BLaER1 (cell line): ENCODE data around the gene ZNF44.
A peak's percentile ranks its signal among the peaks of the same experiment; 100 is the strongest.

Experiments
- H3K27ac ChIP-seq: shearing (Covaris generic); formaldehyde crosslinking; 2 replicates; pipeline ENCODE4 v1.8.1; 2022
- H3K27me3 ChIP-seq: shearing (Covaris generic); formaldehyde crosslinking; 2 replicates; pipeline ENCODE4 v1.8.1; 2022
- H3K36me3 ChIP-seq: shearing (Covaris generic); formaldehyde crosslinking; 2 replicates; pipeline ENCODE4 v1.8.1; 2022
- H3K4me1 ChIP-seq: shearing (Covaris generic); formaldehyde crosslinking; 2 replicates; pipeline ENCODE4 v1.8.1; 2022
- H3K4me2 ChIP-seq: shearing (Covaris generic); formaldehyde crosslinking; 2 replicates; pipeline ENCODE4 v1.8.1; 2022
- H3K4me3 ChIP-seq: shearing (Covaris generic); formaldehyde crosslinking; 2 replicates; pipeline ENCODE4 v1.8.1; 2022
- H3K9ac ChIP-seq: shearing (Covaris generic); formaldehyde crosslinking; 2 replicates; pipeline ENCODE4 v1.8.1; 2022
- H3K9me3 ChIP-seq: shearing (Covaris generic); formaldehyde crosslinking; 2 replicates; pipeline ENCODE4 v1.8.1; 2022
- H4K20me1 ChIP-seq: shearing (Covaris generic); formaldehyde crosslinking; 2 replicates; pipeline ENCODE4 v1.8.1; 2022
- Cebpa-rat ChIP-seq: shearing (Covaris generic); IDR thresholded peaks from 2 replicates; pipeline ENCODE4 v1.8.1; 2022

Gene ZNF44

DNA sequence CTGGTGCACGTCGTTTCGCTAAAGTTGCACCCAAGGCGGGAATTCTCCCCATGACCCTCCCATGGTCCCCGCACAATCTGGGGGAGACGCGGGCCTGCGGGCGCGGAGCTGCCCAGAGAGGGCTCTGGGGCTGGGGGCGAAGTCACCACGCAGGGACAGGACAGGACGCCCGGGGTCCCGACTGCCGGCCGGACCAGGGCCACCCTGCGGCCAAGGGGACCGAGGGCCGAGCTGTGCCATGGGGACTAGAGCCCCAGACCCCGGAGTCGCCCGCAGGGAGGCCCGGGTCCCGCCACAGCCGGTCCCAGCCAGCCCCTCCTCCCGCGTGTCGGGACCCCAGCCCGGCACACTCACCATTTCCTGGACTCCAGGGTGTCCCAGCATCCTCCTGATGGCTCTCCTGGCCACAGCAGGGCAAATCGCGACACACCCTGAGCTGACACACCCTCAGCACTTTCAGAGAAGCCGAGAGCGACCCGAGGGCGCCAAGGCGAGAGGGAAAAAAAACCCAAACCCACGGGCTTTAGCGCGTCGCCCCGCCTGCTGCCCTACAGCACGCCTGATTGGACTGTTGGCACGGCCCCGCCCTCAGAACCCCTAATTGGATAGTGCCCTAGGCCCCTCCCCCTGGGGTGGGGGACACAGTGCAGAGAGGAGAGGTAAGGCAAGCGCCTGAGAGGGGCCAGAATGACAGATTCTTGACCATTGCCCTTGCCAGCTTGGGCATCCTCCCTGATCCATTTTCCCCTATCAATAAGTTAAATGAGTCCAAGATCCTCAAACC is 28.6 kb downstream of the ZNF44 start:
- TF ChIP-seq Cebpa-rat, result no peak

DNA sequence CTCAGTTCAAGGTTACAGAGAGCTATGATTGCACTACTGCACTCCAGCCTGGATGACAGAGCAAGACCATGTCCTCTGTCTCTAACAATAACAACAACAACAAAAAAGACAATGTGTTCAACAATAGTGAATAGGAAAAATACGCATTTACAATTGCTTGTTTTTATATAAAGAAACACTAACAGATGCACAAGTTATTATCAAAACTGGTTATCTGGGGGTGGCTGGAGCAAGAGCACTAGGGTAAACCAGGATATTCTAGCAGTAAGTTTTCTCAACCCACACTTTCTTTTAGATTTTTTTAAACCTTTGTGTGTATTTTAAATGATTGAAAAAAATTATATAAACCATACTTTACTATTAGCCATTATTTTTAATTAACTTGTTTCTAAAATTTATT is 33.1 kb downstream of the ZNF44 start:
- H3K27ac ChIP-seq, result no peak overlapping the region
- H3K4me3 ChIP-seq, result no peak overlapping the region
- H3K4me1 ChIP-seq, result peaks cover 16% of the 10 kb centered on the region
- peaks cover 79% of the 10 kb centered on the region for H3K9me3 ChIP-seq
- no peak for TF ChIP-seq Cebpa-rat
- no peak overlapping the region for H3K4me2 ChIP-seq
- H3K36me3 ChIP-seq, result peaks cover 7% of the 10 kb centered on the region; the same call in 1 of the 2 replicates
- no peaks in the 10 kb centered on the region for H4K20me1 ChIP-seq
- no peaks in the 10 kb centered on the region for H3K27me3 ChIP-seq
- H3K9ac ChIP-seq, result no peak overlapping the region

More for the DNA sequence above, 28.6 kb downstream of the ZNF44 start:
- Histone ChIP-seq H3K4me2 (no peak overlapping the region), H3K36me3 (peaks cover 31% of the 10 kb centered on the region), H3K27me3 (no peaks in the 10 kb centered on the region), H3K4me3 (0 out of 2 replicates have a peak overlapping the region, but pooled peaks have one; percentile 25), H4K20me1 (no peaks in the 10 kb centered on the region), H3K27ac (no peak overlapping the region), H3K4me1 (peaks cover 6% of the 10 kb centered on the region), H3K9me3 (peaks cover 88% of the 10 kb centered on the region), H3K9ac (no peak overlapping the region)

DNA sequence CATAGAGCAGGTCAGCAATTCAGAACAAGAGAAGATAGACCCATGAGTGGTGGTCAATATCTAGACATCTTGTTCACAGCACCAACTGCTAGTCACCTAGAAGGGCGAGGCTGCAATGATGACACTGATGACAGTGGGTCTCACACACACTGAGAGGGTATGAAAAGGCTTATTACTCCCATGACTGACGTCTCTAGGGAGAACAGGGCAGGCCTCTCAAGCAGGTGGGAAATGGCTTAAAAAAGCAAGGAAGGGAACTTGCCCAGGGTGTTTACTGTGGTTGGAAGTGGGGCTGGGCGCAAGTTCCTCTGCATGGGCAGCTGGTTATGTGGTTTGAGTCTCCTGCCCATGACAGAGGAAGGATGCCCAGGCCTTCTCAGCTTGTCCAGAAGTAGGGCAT is 33.8 kb downstream of the ZNF44 start:
- H3K36me3 ChIP-seq, result peaks cover under 1% of the 10 kb centered on the region; the same call in 1 of the 2 replicates
- H3K9ac ChIP-seq, result no peak overlapping the region
- peaks cover 16% of the 10 kb centered on the region for H3K4me1 ChIP-seq
- no peaks in the 10 kb centered on the region for H4K20me1 ChIP-seq
- H3K4me2 ChIP-seq, result peak overlapping the region; percentile 39
- H3K27me3 ChIP-seq, result no peaks in the 10 kb centered on the region
- peaks cover 78% of the 10 kb centered on the region for H3K9me3 ChIP-seq
- no peak for TF ChIP-seq Cebpa-rat
- H3K4me3 ChIP-seq, result no peak overlapping the region
- H3K27ac ChIP-seq, result no peak overlapping the region

DNA sequence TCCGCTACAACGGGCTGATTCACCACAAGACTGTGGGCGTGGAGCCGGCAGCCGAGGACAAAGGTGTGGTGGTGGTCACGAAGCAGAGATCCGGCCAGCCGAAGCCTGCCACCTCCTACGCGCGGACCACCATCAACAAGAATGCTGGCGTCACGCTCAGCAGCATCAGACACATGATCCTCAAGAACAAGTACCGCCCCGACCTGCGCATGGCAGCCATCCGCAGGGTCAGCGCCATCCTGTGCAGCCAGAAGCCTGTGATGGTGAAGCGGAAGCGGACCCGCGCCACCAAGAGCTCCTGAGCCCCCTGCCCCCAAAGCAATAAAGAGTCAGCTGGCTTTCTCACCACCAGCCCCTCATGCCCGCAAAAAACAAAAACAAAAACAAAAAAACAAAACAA is 34.4 kb downstream of the ZNF44 start:
- peaks cover 16% of the 10 kb centered on the region for H3K4me1 ChIP-seq
- no peak overlapping the region for H3K27ac ChIP-seq
- no peaks in the 10 kb centered on the region for H3K36me3 ChIP-seq
- no peak overlapping the region for H3K9ac ChIP-seq
- H3K4me2 ChIP-seq, result no peak overlapping the region
- H3K4me3 ChIP-seq, result no peak overlapping the region
- no peaks in the 10 kb centered on the region for H3K27me3 ChIP-seq
- H4K20me1 ChIP-seq, result no peaks in the 10 kb centered on the region
- peaks cover 71% of the 10 kb centered on the region for H3K9me3 ChIP-seq
- no peak for TF ChIP-seq Cebpa-rat

DNA sequence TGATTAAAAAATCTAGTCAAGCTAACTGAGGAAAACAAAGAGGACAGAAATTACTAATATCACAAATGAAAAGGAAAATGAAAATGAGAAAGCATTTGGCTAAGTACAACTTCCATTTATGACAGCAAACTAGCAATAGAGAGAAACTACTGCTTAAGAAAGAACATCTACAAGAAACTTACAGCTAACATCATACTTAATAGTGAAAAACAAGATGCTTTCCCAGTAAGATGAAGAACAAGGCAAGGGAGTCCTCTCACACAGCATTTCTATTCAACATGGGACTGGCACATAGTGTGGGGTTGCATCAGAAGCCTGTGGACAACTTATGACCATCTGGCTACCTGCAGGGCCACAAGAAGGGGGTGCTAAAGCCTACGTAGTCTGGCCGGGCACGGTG is 39.3 kb downstream of the ZNF44 start:
- H3K9me3 ChIP-seq, result peaks cover 85% of the 10 kb centered on the region
- H3K4me2 ChIP-seq, result no peak overlapping the region
- H3K36me3 ChIP-seq, result peaks cover 7% of the 10 kb centered on the region; the same call in 1 of the 2 replicates

DNA sequence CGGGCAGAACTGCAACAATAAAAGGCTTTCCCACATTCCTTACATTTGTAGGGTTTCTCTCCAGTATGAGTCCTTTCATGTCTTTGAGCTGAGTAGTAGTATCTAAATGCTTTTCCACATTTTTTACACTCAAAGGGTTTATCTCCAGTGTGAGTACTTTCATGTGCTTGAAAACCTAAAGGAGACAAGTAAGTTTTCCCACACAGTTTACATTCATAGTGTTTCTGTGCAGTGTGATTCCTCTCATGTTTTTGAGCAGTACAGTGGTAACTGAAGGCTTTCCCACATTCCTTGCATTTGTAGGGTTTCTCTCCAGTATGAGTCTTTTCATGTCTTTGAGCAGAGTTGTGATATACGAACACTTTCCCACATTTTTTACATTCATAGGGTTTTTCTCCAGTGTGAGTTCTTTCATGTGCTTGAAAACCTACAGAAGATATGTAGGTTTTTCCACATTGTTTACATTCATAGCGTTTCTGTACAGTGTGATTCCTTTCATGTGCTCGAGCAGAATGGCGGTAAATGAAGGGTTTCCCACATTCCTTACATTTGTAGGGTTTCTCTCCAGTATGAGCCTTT is 47.0 kb downstream of the ZNF44 start:
- Histone ChIP-seq H3K9me3 (peaks cover 94% of the 10 kb centered on the region), H3K9ac (no peak overlapping the region), H3K4me2 (no peak overlapping the region), H4K20me1 (no peaks in the 10 kb centered on the region), H3K27ac (no peak overlapping the region), H3K36me3 (peaks cover 47% of the 10 kb centered on the region), H3K27me3 (no peaks in the 10 kb centered on the region), H3K4me1 (no peaks in the 10 kb centered on the region), H3K4me3 (peak overlapping the region; percentile 31; the same call in 1 of the 2 replicates)
- no peak for TF ChIP-seq Cebpa-rat

More for the DNA sequence above, 39.3 kb downstream of the ZNF44 start:
- Histone ChIP-seq H3K4me1 (peaks cover 2% of the 10 kb centered on the region), H3K27me3 (no peaks in the 10 kb centered on the region), H3K4me3 (no peak overlapping the region), H3K27ac (no peak overlapping the region), H4K20me1 (no peaks in the 10 kb centered on the region), H3K9ac (no peak overlapping the region)
- TF ChIP-seq Cebpa-rat, result no peak

DNA sequence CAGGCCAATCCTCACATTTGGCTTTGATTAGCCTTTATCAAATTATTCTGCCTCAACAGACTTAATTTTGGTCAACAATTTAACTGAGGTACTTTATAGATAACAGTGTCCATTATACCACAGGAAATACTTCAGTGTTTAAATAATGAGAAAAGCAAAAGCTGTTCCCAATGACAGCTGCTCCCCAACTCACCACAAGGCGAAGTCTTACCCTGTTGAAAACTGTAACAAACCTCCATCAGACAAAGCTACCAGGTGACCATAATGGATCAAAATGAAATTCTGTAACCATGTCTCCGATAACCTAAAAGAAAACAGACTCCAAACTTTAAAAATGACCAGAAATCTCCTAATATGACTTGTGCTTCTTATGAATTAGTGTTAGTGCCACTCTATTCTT is 50.3 kb downstream of the ZNF44 start:
- no peak overlapping the region for H3K4me3 ChIP-seq
- no peak for TF ChIP-seq Cebpa-rat
- H3K4me1 ChIP-seq, result peaks cover 6% of the 10 kb centered on the region; the same call in 1 of the 2 replicates
- no peak overlapping the region for H3K4me2 ChIP-seq
- no peaks in the 10 kb centered on the region for H4K20me1 ChIP-seq
- no peak overlapping the region for H3K9ac ChIP-seq
- peaks cover 91% of the 10 kb centered on the region for H3K9me3 ChIP-seq
- no peak overlapping the region for H3K27ac ChIP-seq
- peaks cover 49% of the 10 kb centered on the region for H3K36me3 ChIP-seq
- no peaks in the 10 kb centered on the region for H3K27me3 ChIP-seq

DNA sequence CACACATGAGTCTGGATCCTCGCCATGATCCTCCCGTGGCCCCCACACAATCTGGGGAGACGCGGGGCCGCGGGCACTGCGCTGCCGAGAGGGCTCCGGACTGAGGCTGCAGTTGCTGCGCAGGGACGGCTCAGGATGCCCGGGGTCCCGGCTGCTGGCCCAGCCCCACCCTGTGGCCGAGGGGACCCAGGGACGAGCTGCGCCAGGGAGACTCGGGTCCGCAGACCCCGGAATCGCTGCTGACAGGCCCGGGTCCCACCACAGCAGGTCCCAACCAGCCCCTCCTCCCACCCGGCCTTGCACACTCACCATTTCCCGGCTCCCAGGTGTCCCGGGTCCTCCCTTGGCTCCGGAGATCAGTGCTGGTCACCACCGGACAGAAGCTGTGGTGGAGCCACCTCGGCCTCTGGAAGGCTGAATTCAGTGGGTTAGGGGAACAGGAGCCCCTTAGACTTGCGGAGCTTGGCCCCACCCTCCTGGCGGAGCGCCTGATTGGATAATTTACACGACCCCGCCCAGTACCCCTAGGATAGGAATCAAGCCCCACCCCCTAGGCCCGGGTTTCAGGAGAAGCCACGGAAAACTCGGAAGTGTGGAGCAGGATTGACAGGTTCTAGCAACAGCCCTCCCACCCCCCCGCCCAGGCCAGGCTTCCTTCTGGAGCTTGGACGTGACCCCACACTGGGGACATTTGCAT is 57.4 kb downstream of the ZNF44 start:
- Histone ChIP-seq H3K4me3 (0 out of 2 replicates have a peak overlapping the region, but pooled peaks have one; percentile 18), H4K20me1 (no peaks in the 10 kb centered on the region), H3K4me2 (no peak overlapping the region), H3K9me3 (peaks cover 82% of the 10 kb centered on the region), H3K9ac (no peak overlapping the region), H3K4me1 (peaks cover 16% of the 10 kb centered on the region), H3K36me3 (peaks cover 62% of the 10 kb centered on the region), H3K27ac (no peak overlapping the region), H3K27me3 (no peaks in the 10 kb centered on the region)
- TF ChIP-seq Cebpa-rat, result no peak

DNA sequence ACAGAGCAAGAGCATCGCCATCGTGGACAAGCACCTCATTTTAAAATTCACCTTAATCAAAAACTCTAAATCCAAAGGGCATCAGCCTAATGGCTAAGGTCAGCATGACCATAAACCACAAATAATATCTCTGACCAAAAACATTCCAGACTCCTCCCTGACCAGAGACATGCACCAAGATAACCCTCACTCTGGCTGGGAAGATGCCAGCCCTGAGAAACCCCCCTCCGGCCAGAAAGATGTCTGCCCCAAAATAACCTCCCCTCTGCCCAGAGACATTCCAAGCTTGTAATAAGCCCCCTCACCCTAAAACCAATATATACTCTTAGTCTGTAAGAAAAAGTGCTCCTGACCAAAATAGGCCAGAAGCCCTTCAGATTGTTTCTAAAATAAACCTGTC is 61.7 kb downstream of the ZNF44 start:
- no peak overlapping the region for H3K27ac ChIP-seq
- no peak for TF ChIP-seq Cebpa-rat
- no peaks in the 10 kb centered on the region for H3K27me3 ChIP-seq
- no peak overlapping the region for H3K9ac ChIP-seq
- H3K36me3 ChIP-seq, result peaks cover 64% of the 10 kb centered on the region
- peaks cover 78% of the 10 kb centered on the region for H3K9me3 ChIP-seq
- H3K4me3 ChIP-seq, result no peak overlapping the region
- H3K4me1 ChIP-seq, result peaks cover 10% of the 10 kb centered on the region
- H3K4me2 ChIP-seq, result peak overlapping the region; percentile 25
- H4K20me1 ChIP-seq, result no peaks in the 10 kb centered on the region
